GM19328 (cell line): ENCODE data around the gene EFNA5.

Experiments used
- ATAC-seq: cut with Tn5 transposase; IDR thresholded peaks from one replicate; pipeline ENCODE4 v1.9.1; 2021; ENCODE audit warnings: mild to moderate bottlenecking, moderate library complexity; ENCODE audit not compliant: unreplicated experiment

The EFNA5 gene

GRCh38 chr5:107670932-107671741, at the start of gene EFNA5:
Gene EFNA5, minus strand, starts transcription at chr5:107670937.
- ATAC-seq: peak; percentile 32

DNA sequence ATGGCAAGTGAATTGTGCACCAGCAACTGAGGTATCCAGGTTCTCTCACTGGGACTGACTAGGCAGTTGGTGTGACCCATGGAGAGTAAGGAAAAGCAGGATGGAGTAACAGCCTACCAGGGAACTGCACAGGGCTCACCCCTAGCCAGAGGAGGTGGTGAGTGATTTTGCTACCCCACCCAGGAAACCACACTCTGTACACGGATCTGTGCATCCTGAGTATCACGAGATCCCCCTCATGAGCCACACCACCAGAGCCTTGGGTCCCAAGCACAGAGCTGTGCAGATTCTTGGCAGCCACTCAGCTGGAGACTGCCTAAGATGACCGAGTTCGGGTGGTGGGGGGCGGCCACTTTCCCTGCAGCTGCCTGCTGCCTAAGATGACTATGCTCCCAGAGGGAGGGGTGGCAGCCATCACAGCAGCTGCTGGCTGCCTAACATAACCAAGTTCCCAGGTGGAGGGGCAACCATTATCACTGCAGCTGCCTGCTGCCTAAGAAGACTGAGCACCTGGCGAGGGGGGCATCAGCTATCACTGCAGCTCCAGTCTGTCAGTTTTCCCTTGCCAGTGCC, 48.4 kb upstream of the EFNA5 start:
- no peak for ATAC-seq

DNA sequence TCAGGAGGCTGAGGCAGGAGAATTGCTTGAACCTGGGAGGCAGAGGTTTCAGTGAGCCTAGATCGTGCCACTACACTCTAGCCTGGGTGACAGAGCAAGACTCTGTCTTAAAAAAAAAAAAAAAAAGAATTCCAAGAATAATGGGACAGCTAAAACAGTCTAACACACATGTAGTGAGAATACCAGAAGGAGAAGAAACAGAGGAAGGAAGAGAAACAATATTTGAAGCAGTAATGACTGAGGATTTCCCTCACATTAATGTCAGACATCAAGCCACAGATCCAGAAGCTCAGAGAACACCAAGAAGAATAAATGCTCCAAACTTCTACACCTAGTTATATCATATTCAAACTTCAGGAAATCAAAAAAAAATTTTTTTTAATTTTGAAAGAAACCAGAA, 47.1 kb upstream of the EFNA5 start:
- ATAC-seq: no peak

DNA sequence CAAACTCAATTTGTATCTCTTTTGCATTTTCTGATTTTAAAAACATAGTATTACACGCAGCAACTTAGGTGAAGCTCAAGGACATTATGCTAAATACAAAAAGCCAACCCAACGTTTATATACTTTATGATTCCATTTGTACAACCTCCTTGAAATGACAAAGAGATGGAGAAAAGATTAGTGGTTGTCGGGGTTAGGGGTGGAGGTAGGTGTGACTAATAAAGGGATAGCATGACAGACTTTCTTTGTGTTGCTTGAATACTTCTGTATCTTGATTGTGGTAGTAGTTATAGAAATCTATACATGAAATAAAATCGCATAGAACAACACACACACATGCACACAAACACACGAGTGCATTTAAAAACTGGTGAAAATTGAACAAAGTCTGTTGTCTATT, 42.5 kb upstream of the EFNA5 start:
- no peak for ATAC-seq

DNA sequence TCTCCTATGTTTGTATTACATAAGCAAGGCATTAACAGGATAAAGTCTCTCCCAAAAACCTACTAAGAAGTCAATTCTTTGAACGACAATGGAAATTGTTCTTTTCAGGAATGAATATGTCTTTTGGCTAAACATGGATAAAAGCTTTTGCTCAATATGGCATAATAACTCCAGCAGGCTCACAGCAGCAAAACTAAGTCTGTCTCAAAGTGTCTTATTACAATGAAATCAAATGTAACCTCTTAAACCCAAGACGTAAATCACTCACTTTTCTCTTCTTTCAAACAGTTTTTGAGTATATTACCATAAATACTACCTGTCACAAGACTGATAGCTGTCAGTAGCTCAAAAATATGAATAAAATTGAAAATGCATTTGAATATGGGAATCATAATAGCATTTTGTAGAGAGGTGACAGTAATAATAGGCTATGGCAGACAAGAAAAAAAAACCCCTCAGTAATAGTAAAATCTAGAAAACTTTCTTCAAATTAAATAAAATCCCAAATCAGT, 41.7 kb upstream of the EFNA5 start:
- ATAC-seq: no peak

DNA sequence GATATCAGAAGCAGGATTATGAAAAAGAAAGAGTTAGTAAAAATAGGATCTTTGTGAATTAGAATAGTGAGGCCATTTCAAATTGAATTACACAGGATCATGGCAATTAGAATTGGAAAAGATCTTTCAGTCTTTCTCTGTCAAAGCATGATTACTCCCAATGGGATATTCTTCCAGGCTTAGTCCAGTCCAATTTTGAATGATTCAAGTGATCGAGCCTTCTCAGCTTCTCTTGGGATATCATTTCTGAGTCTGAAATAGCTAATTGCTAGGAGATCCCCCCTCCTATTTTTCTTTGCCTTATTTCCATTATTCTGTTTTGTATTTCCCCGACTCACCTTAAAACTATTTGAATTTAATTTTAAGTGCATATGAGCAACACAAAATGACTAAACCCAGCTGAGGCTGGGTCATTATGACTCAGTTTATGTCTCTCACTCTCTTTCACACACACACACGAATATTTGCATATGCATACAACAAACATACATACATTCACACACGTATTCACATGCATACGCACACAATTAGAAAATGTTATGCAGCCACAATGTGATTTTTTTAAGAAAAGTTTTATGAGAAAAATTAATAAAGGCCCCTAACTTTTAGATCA, 34.8 kb upstream of the EFNA5 start:
- no peak for ATAC-seq

- no peak for ATAC-seq
These were observed 34.1 kb upstream of the EFNA5 start for GRCh38 chr5:107704681-107705401.

DNA sequence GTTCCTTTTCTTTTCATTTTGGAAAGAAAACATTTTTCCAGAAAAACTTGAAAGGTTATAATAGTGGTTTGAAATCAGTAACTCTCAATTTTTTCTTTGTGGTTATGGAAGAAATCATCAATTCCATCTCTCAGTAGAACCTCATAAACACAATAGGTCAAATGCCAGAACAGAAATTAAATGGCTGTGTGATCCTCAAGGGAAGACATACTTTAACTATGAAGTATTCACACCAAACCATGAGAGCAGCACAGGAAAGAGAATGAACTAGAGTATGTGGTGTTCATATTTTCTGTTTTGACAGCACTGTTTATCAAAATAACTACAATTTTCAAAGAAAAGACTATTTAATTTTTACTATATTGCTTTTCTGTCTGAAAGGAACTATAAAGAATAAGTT, 29.7 kb upstream of the EFNA5 start:
- no peak for ATAC-seq

DNA sequence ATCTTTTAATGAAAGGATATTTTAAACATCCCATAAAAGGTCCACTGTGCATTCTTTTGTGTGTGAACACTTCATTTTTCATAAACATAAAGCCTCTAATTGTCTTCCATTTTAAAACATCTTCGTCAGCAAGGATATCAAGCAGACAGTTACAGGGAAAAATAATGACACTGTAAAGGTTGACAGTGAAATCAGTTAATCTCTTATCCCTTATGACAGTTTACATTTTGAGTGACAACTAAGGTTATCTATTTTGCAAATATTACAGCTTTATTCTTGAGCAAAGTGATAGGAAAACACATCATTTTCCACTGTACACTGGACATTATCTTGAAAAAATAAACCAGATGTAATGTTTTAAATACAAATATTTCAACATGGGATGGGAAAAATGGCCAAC, 28.7 kb upstream of the EFNA5 start:
- ATAC-seq: no peak

DNA sequence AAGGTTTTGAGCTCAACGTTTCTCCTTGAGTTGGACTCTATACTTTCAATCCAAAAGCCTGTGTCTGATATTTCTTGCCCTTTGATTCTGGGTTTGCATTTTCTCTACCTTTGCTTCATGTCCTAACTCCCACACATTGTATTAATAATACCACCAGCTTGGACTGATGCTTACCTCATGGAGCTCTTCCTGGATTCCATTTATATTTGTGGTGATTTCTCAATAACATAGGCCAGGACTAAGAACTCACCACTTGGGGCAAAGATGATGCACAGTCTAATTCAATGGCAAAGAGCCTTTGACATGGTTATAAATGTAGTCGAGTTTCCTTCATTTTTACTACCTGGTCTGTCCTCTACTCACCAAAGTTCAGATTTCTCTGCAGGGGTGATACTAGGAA, 27.5 kb upstream of the EFNA5 start:
- ATAC-seq: no peak

DNA sequence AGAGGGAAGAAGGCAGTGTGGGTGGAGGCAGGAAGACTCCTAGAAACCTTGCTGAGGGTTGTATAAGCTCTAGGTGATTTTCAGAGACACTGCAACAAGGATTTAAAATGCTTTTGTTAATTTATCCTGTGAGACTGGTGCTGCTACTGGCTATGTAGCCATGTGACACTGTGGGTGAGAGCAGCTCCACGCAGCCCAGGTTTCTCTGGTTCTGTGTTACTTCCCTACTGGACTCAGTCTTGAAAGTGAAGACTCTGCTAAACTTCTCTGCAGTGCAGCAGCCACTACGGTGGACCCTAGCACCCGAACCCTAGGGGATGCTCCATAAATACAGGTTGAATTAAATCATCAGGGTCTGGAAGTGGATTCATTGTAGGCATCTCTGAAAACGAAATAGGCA, 25.8 kb upstream of the EFNA5 start:
- no peak for ATAC-seq

DNA sequence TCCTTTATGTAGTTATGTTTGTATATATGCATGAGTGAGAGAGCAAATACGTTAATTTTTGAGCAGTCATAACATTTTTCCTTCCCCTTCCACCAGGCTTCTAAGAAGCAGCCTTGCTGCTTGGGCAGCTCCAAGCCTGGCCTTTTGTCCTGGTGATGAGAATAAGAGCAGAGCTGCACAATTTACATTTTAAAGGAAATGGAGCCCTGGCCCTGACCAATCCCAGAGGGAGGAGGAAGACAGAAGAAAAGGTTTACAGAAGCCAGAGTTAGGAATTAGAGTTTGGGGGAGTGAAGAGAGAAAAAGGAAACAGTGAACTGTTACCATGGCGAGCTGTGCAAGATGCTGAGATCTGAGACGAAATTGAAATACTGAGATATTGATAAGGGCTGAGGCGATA, 25.3 kb upstream of the EFNA5 start:
- ATAC-seq: no peak

DNA sequence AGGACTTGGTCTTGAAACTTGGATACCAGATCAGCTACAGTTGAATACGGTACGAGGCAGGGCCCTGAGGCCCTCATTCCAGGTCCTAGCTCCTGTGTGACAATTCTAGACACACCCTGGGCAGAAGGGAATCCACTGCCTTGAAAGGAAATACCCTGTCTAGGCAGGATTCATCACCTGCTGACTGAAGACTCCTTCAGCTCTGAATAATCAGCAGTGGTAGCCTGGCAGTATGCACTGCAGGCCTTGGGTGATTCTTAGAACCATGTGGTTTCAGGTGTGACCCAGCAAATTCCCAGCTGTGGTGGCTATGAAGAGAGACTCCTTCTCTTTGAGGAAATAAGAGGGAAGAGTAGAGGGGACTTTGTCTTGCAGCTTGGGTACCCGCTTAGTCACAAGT, 17.2 kb upstream of the EFNA5 start:
- ATAC-seq: no peak

DNA sequence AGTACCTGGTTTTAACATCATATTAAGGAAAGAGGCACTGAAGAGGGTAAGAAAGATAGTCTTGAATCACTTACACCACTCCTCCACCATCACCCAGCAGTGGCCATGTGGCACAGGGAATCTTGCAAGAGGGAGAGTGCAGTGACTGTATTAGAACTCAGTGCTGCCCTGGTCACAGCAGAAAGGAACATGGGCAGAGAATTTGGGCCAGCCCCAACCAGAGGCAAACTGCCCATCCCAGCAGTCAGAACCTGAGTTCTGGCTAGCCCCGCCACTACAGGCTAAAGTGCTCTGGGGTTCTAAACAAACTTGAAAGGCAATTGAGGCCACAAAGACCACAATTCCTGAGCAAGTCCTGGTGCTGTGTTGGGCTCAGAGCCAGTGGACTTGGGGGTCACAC, 16.7 kb upstream of the EFNA5 start:
- no peak for ATAC-seq

DNA sequence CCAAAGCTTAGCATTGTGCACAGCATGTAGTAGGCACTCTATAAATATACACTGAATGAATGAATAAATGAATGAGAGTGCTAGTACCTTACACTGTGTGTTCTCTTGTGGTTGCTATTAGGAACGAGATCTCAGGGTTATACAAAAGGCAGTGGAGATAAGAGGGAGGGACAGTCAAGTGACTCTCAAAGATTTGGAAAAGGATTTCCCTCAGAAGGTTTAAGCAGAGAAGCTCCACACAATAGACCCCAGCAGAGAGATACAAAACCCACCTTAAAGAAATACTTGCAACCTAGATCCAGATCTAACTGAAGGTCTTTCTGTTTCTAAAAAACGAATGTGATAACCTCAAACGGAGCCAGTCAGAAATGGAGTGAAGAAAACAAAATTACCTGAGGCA, 11.8 kb upstream of the EFNA5 start:
- no peak for ATAC-seq

DNA sequence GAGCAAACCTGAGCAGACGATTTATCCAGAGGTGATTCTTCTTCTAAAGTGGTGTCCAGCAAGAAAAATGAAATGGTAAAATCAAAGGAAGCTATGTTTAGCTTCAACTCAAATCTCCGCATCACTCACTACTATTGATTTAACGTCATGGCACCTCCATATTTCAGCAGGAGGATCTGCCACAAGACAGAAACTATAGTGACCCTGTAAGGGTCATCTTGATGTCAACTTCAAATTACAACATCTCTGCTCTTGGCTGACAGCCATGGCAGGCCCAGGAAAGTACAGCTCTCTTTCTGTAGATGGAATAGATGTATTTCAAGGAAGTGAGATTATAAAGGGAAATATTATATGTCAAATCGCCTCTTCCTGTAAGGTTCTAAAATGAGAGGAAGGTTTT, 10.1 kb upstream of the EFNA5 start:
- ATAC-seq: no peak

GRCh38 chr5:107680099-107680498, 9.4 kb upstream of the EFNA5 start:
- ATAC-seq: no peak

GRCh38 chr5:107676702-107677101, 6.0 kb upstream of the EFNA5 start:
- no peak for ATAC-seq

DNA sequence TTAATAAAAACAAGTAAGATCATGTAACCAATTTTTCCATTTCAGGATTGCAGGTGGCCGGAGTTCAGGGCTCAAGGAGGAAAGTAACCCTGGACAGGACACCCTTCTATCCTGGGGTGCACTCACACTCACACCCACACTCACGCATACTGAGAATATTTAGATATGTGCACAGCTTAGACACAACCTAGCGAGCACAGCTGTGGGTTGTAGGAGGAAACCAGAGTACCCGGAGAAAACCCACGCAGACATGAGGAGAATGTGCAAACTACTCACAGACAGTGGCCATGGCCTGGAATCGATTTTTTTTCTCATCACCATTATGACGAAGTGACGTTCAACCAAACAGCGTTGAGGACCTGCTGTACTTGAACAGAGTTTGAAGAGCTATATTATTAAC, 4.5 kb upstream of the EFNA5 start:
- ATAC-seq: no peak

DNA sequence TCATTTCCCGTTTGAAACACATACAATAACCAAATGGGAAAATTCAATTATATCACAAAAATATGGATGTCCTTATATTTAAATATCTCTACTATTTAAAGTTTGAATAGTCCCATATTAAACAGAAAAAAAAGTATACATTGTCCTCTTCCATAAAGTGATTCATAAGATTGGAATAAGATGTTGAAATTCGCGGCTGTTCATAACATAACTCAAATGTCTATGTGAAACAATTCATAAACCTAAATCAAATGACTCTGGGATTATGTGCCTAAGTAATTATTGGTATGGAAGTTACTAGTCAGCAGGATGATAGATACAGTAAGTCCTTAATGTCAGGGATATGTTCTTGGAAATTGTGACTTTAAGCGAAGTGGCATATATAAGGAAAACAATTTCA, 3.9 kb upstream of the EFNA5 start:
- ATAC-seq: no peak

DNA sequence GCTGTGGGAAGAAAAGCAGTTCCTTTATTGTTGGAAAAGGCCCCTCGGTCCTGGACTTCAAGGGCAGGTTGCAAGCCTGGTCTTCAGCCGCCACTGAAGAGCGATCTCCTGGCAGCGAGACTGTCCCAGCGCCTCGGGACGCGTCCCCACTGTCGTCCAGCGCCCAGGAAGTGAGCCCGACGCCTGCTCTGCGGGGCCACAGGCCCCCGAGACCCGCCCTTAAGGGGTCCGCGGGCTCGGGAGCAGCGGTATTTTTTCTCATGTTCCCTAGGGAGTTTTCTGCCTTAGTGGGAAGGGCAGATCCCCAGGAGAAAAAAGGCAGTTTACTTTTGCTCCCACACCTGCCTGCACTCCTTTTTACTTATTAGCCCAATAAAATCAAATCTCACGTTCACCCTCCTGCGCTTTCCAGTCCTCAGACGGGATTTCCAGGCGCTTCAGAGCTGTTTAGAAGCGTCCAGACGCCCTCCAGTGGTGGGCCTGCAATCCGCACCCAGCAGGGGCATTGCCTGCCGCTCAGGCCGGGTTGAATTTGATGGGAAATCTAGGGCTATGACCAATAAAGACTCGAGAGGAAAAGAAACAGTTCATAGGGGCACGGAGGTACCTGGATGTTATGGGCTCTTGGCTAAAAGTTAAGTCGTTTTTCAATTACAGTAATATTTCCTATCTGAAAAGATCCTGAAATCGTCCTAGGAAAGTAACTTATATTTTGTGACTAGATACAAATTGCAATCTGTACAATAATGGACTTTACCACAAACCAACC, 2.8 kb upstream of the EFNA5 start:
- peak; percentile 59 for ATAC-seq
